Left ventricle myocardium inferior (tissue), 1 donor: ENCODE results near the gene HAGHL. TPM values are rescaled to one million over a fixed set of nuclear protein-coding genes. Genes with fewer than 3 reads are reported as not detected.

ENCODE experiments used
- DNase-seq: peaks from one replicate; pipeline ENCODE4 v3.0.0-alpha.2; 2020
- H3K27ac ChIP-seq: fragments of 200-600 bp; replicated peaks from 2 replicates; pipeline ENCODE4 v1.8.0; 2021
- H3K27me3 ChIP-seq: fragments of 200-600 bp; 2 replicates; pipeline ENCODE4 v1.8.0; 2021; ENCODE audit warnings: low read depth
- H3K36me3 ChIP-seq: fragments of 200-600 bp; 2 replicates; pipeline ENCODE4 v1.8.0; 2021
- H3K4me1 ChIP-seq: fragments of 200-600 bp; 2 replicates; pipeline ENCODE4 v1.8.0; 2021
- H3K4me3 ChIP-seq: fragments of 200-600 bp; 2 replicates; pipeline ENCODE4 v1.8.0; 2021; ENCODE audit warnings: mild to moderate bottlenecking, moderate library complexity
- H3K9me3 ChIP-seq: fragments of 200-600 bp; replicated peaks from 2 replicates; pipeline ENCODE4 v1.8.0; 2021
- CTCF ChIP-seq: fragments of 200-600 bp; IDR thresholded peaks from 2 replicates; pipeline ENCODE4 v1.8.0; 2021; ENCODE audit warnings: antibody characterized with exemption, mild to moderate bottlenecking, borderline replicate concordance
- intact Hi-C: fragments of 100-400 bp; cut with micrococcal nuclease; formaldehyde crosslinking; loops from one replicate; pipeline ENCODE4 v1.11.0; 2022
- total RNA-seq: library from RNA; stranded (reverse); fragmentation: NEBNext Ultra II Directional; extraction: Animal tissue kit (Norgen Biotek cat#: 25700); gene quantifications from one replicate; pipeline ENCODE4 v1.2.1, GENCODE V29; 2021
- donor health status: DM: no; HTN: yes; CAD: no; lungs with severe emphysema.

HAGHL gene
- total RNA-seq, 1 donor from 2014 or later: 12.0 TPM

- intact Hi-C loops: no loop called here
- no peak overlapping the region for H3K27ac ChIP-seq
- peaks cover 54% of the 10 kb centered on the region for H3K4me1 ChIP-seq
- H3K27me3 ChIP-seq: peaks cover 20% of the 10 kb centered on the region
- H3K36me3 ChIP-seq: no peaks in the 10 kb centered on the region
- H3K4me3 ChIP-seq: no peak overlapping the region
- no peak for DNase-seq
- no peaks in the 10 kb centered on the region for H3K9me3 ChIP-seq
- no peak for TF ChIP-seq CTCF
These were observed 3.9 kb upstream of the HAGHL start for GRCh38 chr16:722835-723633.

- H3K9me3 ChIP-seq: no peaks in the 10 kb centered on the region
- TF ChIP-seq CTCF: no peak
- no peaks in the 10 kb centered on the region for H3K36me3 ChIP-seq
- H3K27ac ChIP-seq: no peak overlapping the region
- no peak for DNase-seq
- H3K27me3 ChIP-seq: peaks cover 26% of the 10 kb centered on the region
- no peak overlapping the region for H3K4me3 ChIP-seq
- H3K4me1 ChIP-seq: peaks cover 59% of the 10 kb centered on the region
- intact Hi-C loops: no loop called here
These were observed 3.2 kb upstream of the HAGHL start for GRCh38 chr16:723695-724094.

GRCh38 chr16:724188-725040 is 2.5 kb upstream of the HAGHL start:
- no peak overlapping the region for H3K4me3 ChIP-seq
- DNase-seq: no peak
- no peaks in the 10 kb centered on the region for H3K36me3 ChIP-seq
- H3K27ac ChIP-seq: no peak overlapping the region
- peaks cover 54% of the 10 kb centered on the region for H3K4me1 ChIP-seq
- H3K27me3 ChIP-seq: peaks cover 26% of the 10 kb centered on the region
- TF ChIP-seq CTCF: no peak
- intact Hi-C loops: no loop called here
- no peaks in the 10 kb centered on the region for H3K9me3 ChIP-seq

GRCh38 chr16:725041-725376 is 1.9 kb upstream of the HAGHL start:
- no peaks in the 10 kb centered on the region for H3K36me3 ChIP-seq
- peaks cover 48% of the 10 kb centered on the region for H3K4me1 ChIP-seq
- no peak for DNase-seq
- no peaks in the 10 kb centered on the region for H3K9me3 ChIP-seq
- no peak for TF ChIP-seq CTCF
- intact Hi-C loops: no loop called here
- H3K27ac ChIP-seq: no peak overlapping the region
- H3K4me3 ChIP-seq: no peak overlapping the region
- H3K27me3 ChIP-seq: peaks cover 26% of the 10 kb centered on the region

- no peak overlapping the region for H3K4me3 ChIP-seq
These were observed 1.3 kb upstream of the HAGHL start for GRCh38 chr16:725463-726187.

More at GRCh38 chr16:725463-726187, 1.3 kb upstream of the HAGHL start:
- intact Hi-C loops: no loop called here
- H3K4me1 ChIP-seq: peaks cover 42% of the 10 kb centered on the region
- peaks cover 4% of the 10 kb centered on the region for H3K36me3 ChIP-seq
- DNase-seq: no peak
- no peak for TF ChIP-seq CTCF
- H3K9me3 ChIP-seq: no peaks in the 10 kb centered on the region
- H3K27me3 ChIP-seq: peaks cover 26% of the 10 kb centered on the region
- H3K27ac ChIP-seq: no peak overlapping the region
